ENCODE measurements around the gene ANTXR1. TPM values are rescaled to one million over a fixed set of nuclear protein-coding genes. Genes with fewer than 3 reads are reported as not detected.
A peak's percentile ranks its signal among the peaks of the same experiment; 100 is the strongest.
"Not testable (repeated sequence)": the region's sequence is repeated elsewhere in the genome, so short reads cannot be mapped to it uniquely, and the experiment has no call there.

ANTXR1 gene
- polyA plus RNA-seq, 5 donors: 67.4 to 94.1 (median 86.4) TPM

DNA sequence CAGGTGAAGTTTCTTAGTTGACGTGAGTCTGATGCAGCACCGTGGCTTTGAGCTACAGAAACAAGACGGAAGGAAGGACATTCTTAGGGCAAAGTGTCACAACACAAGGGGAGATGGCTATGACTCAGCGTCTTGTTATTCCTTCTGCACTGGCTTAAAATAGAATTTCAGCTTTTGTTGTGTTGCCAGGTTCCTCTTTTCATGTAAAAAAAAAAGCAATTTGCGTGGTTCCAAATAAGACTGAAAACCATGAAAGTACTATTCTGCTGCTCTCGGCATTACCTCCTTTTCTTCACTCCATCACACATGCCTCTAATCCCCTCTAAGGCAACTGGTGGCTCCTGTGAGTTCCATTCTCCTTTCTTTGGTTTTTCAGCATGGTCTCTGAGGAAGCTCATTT, 150.1 kb downstream of the ANTXR1 start:
- DNase-seq: no peak

DNA sequence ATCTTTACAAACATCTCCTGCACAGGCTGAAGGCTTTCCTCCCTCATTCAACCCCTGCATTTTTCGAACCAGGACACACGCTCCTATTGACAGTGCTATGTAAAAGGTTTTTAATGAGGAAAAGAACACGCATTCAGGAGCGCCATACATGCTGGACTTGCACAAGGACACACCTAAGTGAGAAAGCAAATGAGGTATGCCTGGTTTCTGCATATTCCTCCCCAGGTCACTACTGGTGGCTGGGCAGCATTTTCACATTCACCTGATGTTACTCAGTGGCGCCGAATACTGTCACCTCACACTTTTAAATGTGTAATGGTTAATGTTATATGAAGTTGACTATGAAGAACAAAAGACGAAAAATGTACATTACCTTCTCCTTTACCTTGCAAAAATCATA, 150.6 kb downstream of the ANTXR1 start:
- DNase-seq: no peak

GRCh38 chr2:69164061-69164778, 151.2 kb downstream of the ANTXR1 start:
- no peak for DNase-seq

- no peak for DNase-seq
Measured at GRCh38 chr2:69165091-69165880, 152.3 kb downstream of the ANTXR1 start.

DNA sequence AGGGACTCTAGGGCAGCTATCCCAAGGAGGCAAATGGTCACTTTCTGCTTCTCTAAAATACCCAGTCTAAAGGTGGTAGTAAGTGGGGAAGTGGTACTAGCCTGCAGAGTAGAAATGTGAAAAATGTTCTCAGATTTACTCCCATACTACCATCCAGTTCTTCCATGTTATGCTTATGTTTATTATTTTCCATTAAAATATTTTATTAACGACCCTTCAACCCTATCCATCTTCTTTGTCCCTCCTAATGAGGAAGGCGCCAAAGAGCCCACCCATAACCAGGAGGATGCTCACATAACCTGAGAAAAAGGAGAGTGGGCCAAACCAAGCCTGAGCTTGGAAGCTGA, 153.5 kb downstream of the ANTXR1 start:
- no peak for DNase-seq

- DNase-seq: no peak
Measured at GRCh38 chr2:69166812-69167468, 154.0 kb downstream of the ANTXR1 start.

GRCh38 chr2:69167469-69167822, 154.5 kb downstream of the ANTXR1 start:
- no peak for DNase-seq

DNA sequence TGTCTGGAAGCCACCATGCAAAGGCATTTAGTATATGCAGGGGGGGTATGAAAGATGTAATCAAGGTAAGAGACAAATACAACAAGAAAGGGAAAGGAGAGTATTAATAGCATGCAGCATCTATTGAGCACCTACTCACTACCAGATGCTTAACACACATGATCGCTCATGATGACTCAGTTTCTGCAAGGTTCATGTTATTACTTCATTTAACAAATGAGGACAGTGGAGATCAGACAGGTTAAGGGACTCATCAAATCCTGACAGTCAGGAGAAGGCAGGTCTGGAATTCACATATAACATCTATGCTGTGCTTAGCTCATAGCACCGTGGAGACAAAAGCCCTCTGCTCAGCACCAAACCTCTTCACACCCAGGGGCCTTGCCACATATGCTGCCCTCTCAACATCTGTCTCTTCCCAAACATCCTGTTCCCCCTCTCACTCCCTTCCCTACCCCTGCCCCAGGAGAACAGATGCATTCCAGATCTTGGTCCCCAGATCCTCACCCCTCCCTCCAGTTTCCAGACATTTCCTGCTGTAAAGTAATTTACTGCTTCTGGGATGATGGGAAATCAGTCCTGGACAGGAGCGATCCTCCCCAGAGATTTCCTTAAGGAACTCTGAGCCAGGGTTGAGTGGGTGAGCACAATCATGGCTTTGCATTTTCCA, 155.3 kb downstream of the ANTXR1 start:
- no peak for DNase-seq

DNA sequence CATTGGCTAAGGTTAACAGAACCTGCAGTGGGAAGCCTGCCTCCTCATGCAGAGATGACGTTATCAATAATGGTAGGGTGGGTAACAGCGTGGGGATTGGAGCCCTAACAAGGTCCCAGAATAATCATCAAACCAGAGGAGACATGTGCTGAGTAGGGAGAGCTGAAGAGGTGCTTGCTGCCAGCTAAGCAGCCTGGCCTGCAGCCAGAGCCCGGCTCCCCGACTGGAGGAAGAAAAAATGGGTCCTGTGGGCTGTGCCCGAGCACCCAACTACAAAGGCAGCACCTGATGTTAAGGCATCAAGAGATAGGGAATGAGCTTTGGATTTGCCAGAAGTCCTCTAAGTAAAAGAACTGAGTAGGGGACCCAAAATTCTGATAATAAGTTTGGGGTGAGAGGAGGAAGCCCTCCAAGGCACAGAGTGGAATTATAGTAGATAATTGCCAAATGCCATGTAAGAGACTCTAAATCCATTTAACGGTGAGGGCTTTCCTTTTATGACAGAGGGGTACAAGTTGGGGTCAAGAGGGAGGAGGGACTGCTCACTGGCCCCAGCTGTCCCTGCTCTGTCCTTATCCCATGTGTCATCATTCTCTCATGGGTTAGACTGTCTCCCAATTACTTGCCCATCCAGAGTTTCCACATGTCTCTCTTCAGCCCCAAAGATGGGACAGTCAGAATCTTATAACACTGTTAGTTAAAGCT, 156.1 kb downstream of the ANTXR1 start:
- no peak for DNase-seq

DNA sequence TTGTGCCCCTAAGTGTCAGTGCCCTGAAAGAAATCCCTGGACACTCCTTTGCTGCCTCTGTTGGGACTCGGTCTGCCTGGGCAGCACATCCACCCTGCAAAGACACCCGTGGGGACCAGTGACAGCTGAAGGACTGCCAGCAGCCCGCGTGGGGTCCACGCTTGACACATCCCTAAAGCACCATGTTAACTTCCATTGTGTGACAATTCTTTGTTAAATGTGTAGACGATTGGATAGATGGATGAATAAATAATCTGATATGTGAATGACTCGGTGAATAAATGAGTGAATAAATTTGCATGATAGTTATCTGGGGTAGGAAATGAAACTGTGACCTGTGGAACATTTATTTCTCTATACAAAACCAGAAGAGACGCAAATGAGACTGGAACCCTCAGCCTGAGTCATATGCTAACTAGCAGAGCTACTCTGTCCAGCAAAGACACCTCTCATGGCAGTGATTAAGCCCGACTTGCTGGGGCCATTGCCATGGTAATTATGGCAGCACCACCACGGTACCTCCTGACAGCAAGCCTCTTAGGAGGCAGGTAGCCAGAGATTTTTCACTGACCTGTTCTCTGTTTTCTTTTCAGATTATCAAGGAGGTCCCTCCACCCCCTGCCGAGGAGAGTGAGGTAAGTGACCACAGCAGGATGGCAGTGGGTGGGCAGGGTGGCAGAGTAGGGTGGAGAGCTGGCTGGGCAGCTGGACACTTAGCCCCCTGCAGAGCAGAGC, 156.8 kb downstream of the ANTXR1 start:
- DNase-seq: no peak

DNA sequence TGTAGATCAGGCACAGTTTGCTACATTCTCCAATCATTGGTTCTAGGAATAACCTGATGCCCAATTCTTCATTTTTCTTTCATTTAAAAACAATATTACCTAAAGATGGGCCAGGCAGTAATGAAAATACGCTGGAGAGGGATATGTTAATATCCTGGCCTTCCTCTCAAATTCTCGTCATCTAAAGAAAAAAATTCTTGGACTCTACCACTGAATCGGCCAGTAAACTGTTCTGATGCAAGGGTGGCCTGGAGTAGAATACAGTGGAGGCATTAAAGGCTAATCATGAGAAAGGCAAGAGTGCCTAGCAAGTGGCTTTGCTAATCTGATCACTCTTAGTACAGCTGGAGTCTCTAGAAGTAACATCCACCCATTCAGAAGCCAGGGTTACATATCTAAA, 157.7 kb downstream of the ANTXR1 start:
- DNase-seq: no peak

- no peak for DNase-seq
Measured at GRCh38 chr2:69171116-69171896, 158.3 kb downstream of the ANTXR1 start.

DNA sequence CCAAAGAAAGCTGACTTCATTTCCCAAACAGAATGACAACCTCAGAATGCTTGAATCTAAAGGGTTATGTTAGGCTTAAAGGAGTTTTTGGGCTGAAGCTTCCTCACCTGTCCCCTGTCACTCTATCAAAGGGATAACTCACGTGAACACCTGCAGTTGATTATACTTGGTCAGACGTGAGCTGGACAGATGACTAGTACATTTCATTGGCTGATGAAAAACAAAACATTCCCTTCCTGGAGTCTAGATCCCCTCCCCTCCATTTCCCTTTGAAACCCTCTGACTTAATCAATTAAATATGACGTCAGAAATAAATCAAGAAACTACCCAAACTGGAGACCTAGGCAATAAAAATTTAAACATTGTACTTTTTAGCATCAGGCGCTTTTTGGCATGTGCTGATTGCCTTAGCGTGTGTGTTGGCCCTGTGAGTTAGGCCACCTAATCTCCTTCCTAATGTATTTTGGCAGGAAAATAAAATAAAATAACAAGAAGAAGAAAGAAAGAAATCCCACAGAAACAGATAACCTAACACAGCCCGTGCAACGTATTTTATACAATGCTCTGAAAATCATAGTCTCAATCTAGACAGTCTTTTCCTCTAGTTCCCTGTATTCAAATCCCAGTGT, 159.0 kb downstream of the ANTXR1 start:
- no peak for DNase-seq

- no peak for DNase-seq
Measured at GRCh38 chr2:69173706-69174105, 160.7 kb downstream of the ANTXR1 start.

GRCh38 chr2:69174211-69174610, 161.2 kb downstream of the ANTXR1 start:
- DNase-seq: not testable (repeated sequence)

DNA sequence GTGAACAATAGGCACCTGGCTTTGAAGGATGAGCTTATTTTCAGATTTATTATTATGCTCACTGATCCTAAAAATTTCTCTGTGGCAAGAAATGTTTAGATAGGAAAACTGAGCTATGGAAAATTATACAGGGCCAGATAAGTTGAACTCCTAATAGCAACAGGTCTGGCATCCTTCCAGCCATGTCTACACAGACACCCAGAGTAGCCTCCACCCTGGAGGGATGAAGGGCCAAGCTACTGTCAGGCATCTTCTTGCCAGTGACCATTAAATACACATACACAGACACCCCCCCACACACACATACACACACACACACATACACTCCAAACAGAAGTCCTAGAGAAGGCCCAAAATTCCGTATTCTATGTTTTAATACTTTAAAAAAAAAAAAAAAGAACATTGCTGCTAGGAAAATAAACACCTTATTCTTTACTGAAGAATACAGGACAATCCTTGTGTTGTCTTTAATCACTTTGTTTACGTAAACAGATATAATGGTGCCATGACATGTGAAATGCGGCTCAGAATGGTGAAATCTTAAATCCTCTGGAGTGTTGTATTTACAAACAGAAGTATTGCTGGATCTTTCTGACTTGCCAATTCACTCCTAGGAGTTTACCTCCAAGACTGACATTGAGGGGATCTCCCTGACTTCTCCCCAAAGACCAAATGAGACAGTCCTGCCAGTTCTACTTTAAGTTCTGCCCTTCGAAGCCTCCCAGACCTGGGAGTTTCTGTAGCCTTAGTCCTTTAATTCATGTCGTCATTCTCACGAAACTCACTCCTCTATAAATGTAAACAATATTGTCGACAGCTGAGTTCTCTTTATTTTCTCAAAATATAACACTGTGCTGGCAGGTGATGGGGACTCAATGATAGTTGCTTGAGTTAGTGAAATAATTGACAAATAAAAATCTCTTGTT, 163.1 kb downstream of the ANTXR1 start:
- no peak for DNase-seq

DNA sequence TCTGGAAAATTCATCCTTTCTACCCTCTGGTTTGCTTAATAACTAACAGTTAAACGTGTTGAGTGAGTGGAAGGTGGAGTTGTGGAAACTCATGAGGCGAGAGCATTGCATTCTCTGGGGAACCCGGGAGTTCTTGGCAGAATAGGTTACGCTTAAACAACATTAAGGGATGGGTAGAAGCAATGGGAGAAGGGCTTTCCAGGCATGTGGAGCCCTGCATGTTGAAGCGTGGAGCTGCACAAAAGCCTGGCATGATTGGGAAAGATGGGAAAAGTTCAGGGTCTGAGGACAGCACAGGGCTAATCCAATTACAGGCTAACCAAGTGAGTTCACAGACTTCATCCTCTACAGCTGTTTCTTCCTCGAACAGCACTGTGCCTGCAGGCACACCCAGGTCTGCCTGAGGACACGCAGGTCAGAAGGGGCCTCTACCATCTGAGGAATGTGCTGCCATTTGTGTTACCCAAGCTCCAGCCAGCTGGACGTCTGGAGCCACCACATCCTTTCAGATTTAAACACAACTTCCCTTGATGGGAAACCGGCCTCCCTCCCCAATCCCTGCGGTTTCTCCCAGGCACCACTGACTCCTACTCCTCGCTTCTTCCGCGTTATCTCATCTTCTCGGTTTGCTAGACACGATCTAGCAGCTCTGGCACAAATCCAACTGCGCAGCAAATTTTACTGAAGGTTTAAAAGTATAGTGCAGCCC, 164.2 kb downstream of the ANTXR1 start:
- DNase-seq: peak in 1 of 2 donors; percentile 38

Data from right lung (tissue), 5 donors.